ENCODE data around the gene LYL1. TPM values are rescaled to one million over a fixed set of nuclear protein-coding genes. Genes with fewer than 3 reads are reported as not detected.

LYL1 gene
- total RNA-seq, 1 experiment from 2014 or later = not detected

GRCh38 chr19:13116282-13117175 lies 13.9 kb upstream of the LYL1 start, which contains the start of gene TRMT1:
TSS of gene TRMT1 (minus strand) at chr19:13116740. CDS start at chr19:13116399, 341 bp downstream.
- in situ Hi-C loops (cut with HindIII; ENCODE audit: low pct_unique_long_range_greater_than_20kb, low sequenced_read_pairs) = no loop called here

GRCh38 chr19:13115936-13116281 lies 13.3 kb upstream of the LYL1 start:
- DNase-seq (ENCODE audit: low read depth) = no peak
- in situ Hi-C loops (cut with HindIII; ENCODE audit: low pct_unique_long_range_greater_than_20kb, low sequenced_read_pairs) = no loop called here

More at GRCh38 chr19:13116282-13117175, 13.9 kb upstream of the LYL1 start, which contains the start of gene TRMT1:
- peak; percentile 91 for DNase-seq (ENCODE audit: low read depth)

GRCh38 chr19:13112555-13112954 lies 9.9 kb upstream of the LYL1 start:
- in situ Hi-C loops (cut with HindIII; ENCODE audit: low pct_unique_long_range_greater_than_20kb, low sequenced_read_pairs) = no loop called here
- DNase-seq (ENCODE audit: low read depth) = no peak

GRCh38 chr19:13110099-13110610 lies 7.5 kb upstream of the LYL1 start:
- DNase-seq (ENCODE audit: low read depth) = no peak
- in situ Hi-C loops (cut with HindIII; ENCODE audit: low pct_unique_long_range_greater_than_20kb, low sequenced_read_pairs) = no loop called here

GRCh38 chr19:13109361-13110098 lies 6.9 kb upstream of the LYL1 start:
- no peak for DNase-seq (ENCODE audit: low read depth)
- in situ Hi-C loops (cut with HindIII; ENCODE audit: low pct_unique_long_range_greater_than_20kb, low sequenced_read_pairs) = no loop called here

GRCh38 chr19:13104848-13105711 lies 2.4 kb upstream of the LYL1 start:
- DNase-seq (ENCODE audit: low read depth) = no peak
- in situ Hi-C loops (cut with HindIII; ENCODE audit: low pct_unique_long_range_greater_than_20kb, low sequenced_read_pairs) = no loop called here

GRCh38 chr19:13104360-13104847 lies 1.7 kb upstream of the LYL1 start:
- in situ Hi-C loops (cut with HindIII; ENCODE audit: low pct_unique_long_range_greater_than_20kb, low sequenced_read_pairs) = no loop called here
- no peak for DNase-seq (ENCODE audit: low read depth)

GRCh38 chr19:13103581-13104359 lies 1.1 kb upstream of the LYL1 start:
- in situ Hi-C loops (cut with HindIII; ENCODE audit: low pct_unique_long_range_greater_than_20kb, low sequenced_read_pairs) = no loop called here

GRCh38 chr19:13102416-13102665 lies 317 bp downstream of the LYL1 start:
- DNase-seq (ENCODE audit: low read depth) = no peak
- in situ Hi-C loops (cut with HindIII; ENCODE audit: low pct_unique_long_range_greater_than_20kb, low sequenced_read_pairs) = no loop called here

More at GRCh38 chr19:13103581-13104359, 1.1 kb upstream of the LYL1 start:
- DNase-seq (ENCODE audit: low read depth) = no peak

GRCh38 chr19:13101590-13102415 lies 855 bp downstream of the LYL1 start:
- in situ Hi-C loops (cut with HindIII; ENCODE audit: low pct_unique_long_range_greater_than_20kb, low sequenced_read_pairs) = no loop called here
- DNase-seq (ENCODE audit: low read depth) = no peak

- DNase-seq (ENCODE audit: low read depth) = no peak
- in situ Hi-C loops (cut with HindIII; ENCODE audit: low pct_unique_long_range_greater_than_20kb, low sequenced_read_pairs) = no loop called here
These were observed 1.6 kb downstream of the LYL1 start for GRCh38 chr19:13100841-13101589.

GRCh38 chr19:13100031-13100588 lies 2.5 kb downstream of the LYL1 start:
- DNase-seq (ENCODE audit: low read depth) = no peak
- in situ Hi-C loops (cut with HindIII; ENCODE audit: low pct_unique_long_range_greater_than_20kb, low sequenced_read_pairs) = no loop called here

GRCh38 chr19:13099073-13099999 lies 3.3 kb downstream of the LYL1 start:
- DNase-seq (ENCODE audit: low read depth) = no peak
- in situ Hi-C loops (cut with HindIII; ENCODE audit: low pct_unique_long_range_greater_than_20kb, low sequenced_read_pairs) = no loop called here

- no peak for DNase-seq (ENCODE audit: low read depth)
- in situ Hi-C loops (cut with HindIII; ENCODE audit: low pct_unique_long_range_greater_than_20kb, low sequenced_read_pairs) = no loop called here
These were observed 4.2 kb downstream of the LYL1 start for GRCh38 chr19:13098277-13099072.

All from Caki2 (cell line).